OCI-LY3 (cell line): ENCODE data around the gene NVL.
A peak's percentile ranks its signal among the peaks of the same experiment; 100 is the strongest.

ENCODE experiments used
- H2AFZ ChIP-seq: fragments of 200-600, 300-600 bp; shearing (Covaris generic); 2 replicates; pipeline ENCODE4 v1.6.0; 2014; ENCODE audit warnings: antibody characterized with exemption, low read depth, low read length
- H3K27ac ChIP-seq: fragments of 200-600, 300-600 bp; sonication (generic); 2 replicates; pipeline ENCODE4 v1.5.1; 2014; ENCODE audit warnings: mild to moderate bottlenecking, low read length, moderate library complexity, mixed read lengths
- H3K27me3 ChIP-seq: fragments of 200-600, 300-600 bp; sonication (generic); 2 replicates; pipeline ENCODE4 v1.6.1; 2014; ENCODE audit warnings: low read depth, low read length, mixed read lengths
- H3K36me3 ChIP-seq: fragments of 200-600, 300-600 bp; sonication (generic); replicated peaks from 2 replicates; pipeline ENCODE3; 2014; ENCODE audit warnings: low read depth, low read length, mixed read lengths
- H3K4me1 ChIP-seq: fragments of 300-600, 200-600 bp; sonication (generic); 2 replicates; pipeline ENCODE4 v1.6.1; 2014; ENCODE audit warnings: low read length, mixed read lengths
- H3K4me2 ChIP-seq: fragments of 200-600, 300-600 bp; sonication (generic); 2 replicates; pipeline ENCODE4 v1.6.1; 2014; ENCODE audit warnings: low read length, mixed read lengths
- H3K4me3 ChIP-seq: fragments of 300-600, 200-600 bp; sonication (generic); 2 replicates; pipeline ENCODE4 v1.5.1; 2014; ENCODE audit warnings: antibody characterized with exemption, mild to moderate bottlenecking, low read length, moderate library complexity
- H3K79me2 ChIP-seq: fragments of 300-600, 200-600 bp; shearing (Covaris generic); 2 replicates; pipeline ENCODE4 v1.6.1; 2014; ENCODE audit warnings: mild to moderate bottlenecking, low read length, mixed read lengths
- H3K9ac ChIP-seq: fragments of 300-600, 200-600 bp; shearing (Covaris generic); 2 replicates; pipeline ENCODE4 v1.6.0; 2014; ENCODE audit warnings: mild to moderate bottlenecking, low read length, moderate library complexity
- H3K9me3 ChIP-seq: fragments of 200-600, 300-600 bp; shearing (Covaris generic); 2 replicates; pipeline ENCODE4 v1.6.1; 2014; ENCODE audit warnings: low read length, mixed read lengths; ENCODE audit not compliant: insufficient read depth
- H4K20me1 ChIP-seq: fragments of 200-600, 300-600 bp; sonication (generic); 2 replicates; pipeline ENCODE4 v1.6.1; 2016; ENCODE audit warnings: low read length, mixed read lengths; ENCODE audit not compliant: insufficient read depth
- EZH2phosphoT487 ChIP-seq: fragments of 200-600 bp; shearing (Covaris generic); IDR thresholded peaks from 2 replicates; pipeline ENCODE4 v1.6.1; 2018; ENCODE audit warnings: antibody characterized with exemption, mixed run types, low read depth
- TF ChIP-seq, protein P1 (sequence below): fragments of 200-600, 300-600 bp; sonication (generic); IDR thresholded peaks from 2 replicates; pipeline ENCODE4 v1.5.1; 2014; ENCODE audit warnings: antibody characterized with exemption, low read length, low read depth

The NVL gene

GRCh38 chr1:224182866-224183590 lies 146.9 kb downstream of the NVL start, which contains the start of gene DEGS1:
Gene DEGS1 (plus strand): TSS chr1:224183240. CDS start chr1:224183337, 97 bp downstream.
- peak within 1 kb of the TSS; percentile 90 for H3K27ac ChIP-seq

GRCh38 chr1:224182057-224182865 lies 147.7 kb downstream of the NVL start:
- Histone ChIP-seq H2AFZ (peak overlapping the region; percentile 48), H3K36me3 (peaks cover 21% of the 10 kb centered on the region), H3K4me3 (peak overlapping the region; percentile 85), H3K4me2 (peak overlapping the region; percentile 63), H3K79me2 (peaks cover 41% of the 10 kb centered on the region), H3K9ac (peak overlapping the region; percentile 90), H4K20me1 (peaks cover 30% of the 10 kb centered on the region), H3K9me3 (no peaks in the 10 kb centered on the region), H3K4me1 (peaks cover 38% of the 10 kb centered on the region), H3K27me3 (peaks cover 10% of the 10 kb centered on the region), H3K27ac (peak overlapping the region; percentile 90)
- TF ChIP-seq, protein P1, sequence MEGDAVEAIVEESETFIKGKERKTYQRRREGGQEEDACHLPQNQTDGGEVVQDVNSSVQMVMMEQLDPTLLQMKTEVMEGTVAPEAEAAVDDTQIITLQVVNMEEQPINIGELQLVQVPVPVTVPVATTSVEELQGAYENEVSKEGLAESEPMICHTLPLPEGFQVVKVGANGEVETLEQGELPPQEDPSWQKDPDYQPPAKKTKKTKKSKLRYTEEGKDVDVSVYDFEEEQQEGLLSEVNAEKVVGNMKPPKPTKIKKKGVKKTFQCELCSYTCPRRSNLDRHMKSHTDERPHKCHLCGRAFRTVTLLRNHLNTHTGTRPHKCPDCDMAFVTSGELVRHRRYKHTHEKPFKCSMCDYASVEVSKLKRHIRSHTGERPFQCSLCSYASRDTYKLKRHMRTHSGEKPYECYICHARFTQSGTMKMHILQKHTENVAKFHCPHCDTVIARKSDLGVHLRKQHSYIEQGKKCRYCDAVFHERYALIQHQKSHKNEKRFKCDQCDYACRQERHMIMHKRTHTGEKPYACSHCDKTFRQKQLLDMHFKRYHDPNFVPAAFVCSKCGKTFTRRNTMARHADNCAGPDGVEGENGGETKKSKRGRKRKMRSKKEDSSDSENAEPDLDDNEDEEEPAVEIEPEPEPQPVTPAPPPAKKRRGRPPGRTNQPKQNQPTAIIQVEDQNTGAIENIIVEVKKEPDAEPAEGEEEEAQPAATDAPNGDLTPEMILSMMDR, result no peak

More at GRCh38 chr1:224182866-224183590, 146.9 kb downstream of the NVL start, which contains the start of gene DEGS1:
- H2AFZ ChIP-seq, result peak within 1 kb of the TSS; percentile 48
- TF ChIP-seq, protein P1, result no peak
- no peak for TF ChIP-seq EZH2phosphoT487
- peaks cover 38% of the 10 kb centered on the region for H3K4me1 ChIP-seq
- peaks cover 28% of the 10 kb centered on the region for H3K36me3 ChIP-seq
- peaks cover 10% of the 10 kb centered on the region for H3K27me3 ChIP-seq
- H3K9ac ChIP-seq, result peak within 1 kb of the TSS; percentile 90
- peak within 1 kb of the TSS; percentile 85 for H3K4me3 ChIP-seq
- peaks cover 49% of the 10 kb centered on the region for H3K79me2 ChIP-seq
- H3K4me2 ChIP-seq, result peak within 1 kb of the TSS; percentile 71
- H4K20me1 ChIP-seq, result peaks cover 38% of the 10 kb centered on the region
- H3K9me3 ChIP-seq, result no peaks in the 10 kb centered on the region

- Histone ChIP-seq H3K9me3 (no peaks in the 10 kb centered on the region), H3K36me3 (peaks cover 15% of the 10 kb centered on the region), H3K27ac (peak overlapping the region; percentile 90), H3K9ac (peak overlapping the region; percentile 90; the same call in 1 of the 2 replicates), H4K20me1 (peaks cover 23% of the 10 kb centered on the region), H3K27me3 (peaks cover 10% of the 10 kb centered on the region), H3K79me2 (peaks cover 33% of the 10 kb centered on the region), H3K4me2 (peak overlapping the region; percentile 63), H3K4me3 (peak overlapping the region; percentile 85), H2AFZ (no peak overlapping the region), H3K4me1 (peaks cover 33% of the 10 kb centered on the region)
- TF ChIP-seq EZH2phosphoT487, result no peak
- TF ChIP-seq, protein P1, result no peak
Observed at GRCh38 chr1:224181453-224181810, 148.5 kb downstream of the NVL start.
